D721Med (cell line): ENCODE data around the gene C20orf141.
"Not testable (repeated sequence)": the region's sequence is repeated elsewhere in the genome, so short reads cannot be mapped to it uniquely, and the experiment has no call there.

Source experiments
- DNase-seq: peaks from one replicate; pipeline ENCODE4 v3.0.0; 2011; ENCODE audit warnings: low spot score; ENCODE audit not compliant: insufficient read length
- FAIRE-seq: peaks from 2 replicates; lab custom pipeline; 2011; peaks lifted over from hg19 to GRCh38; lab: Jason Lieb, UNC
- CTCF ChIP-seq: IDR thresholded peaks from 2 replicates; pipeline ENCODE4 v1.5.1; 2012; ENCODE audit warnings: mild to moderate bottlenecking, control low read depth; ENCODE audit not compliant: insufficient read depth; ENCODE audit errors: missing control alignments

C20orf141 gene

GRCh38 chr20:2814587-2815051 lies at the start of gene C20orf141:
Gene C20orf141, plus strand, starts transcription at chr20:2814987. Its CDS starts 198 bp downstream, at chr20:2815185.
- FAIRE-seq (no peak), DNase-seq (no peak)
- no peak for TF ChIP-seq CTCF

DNA sequence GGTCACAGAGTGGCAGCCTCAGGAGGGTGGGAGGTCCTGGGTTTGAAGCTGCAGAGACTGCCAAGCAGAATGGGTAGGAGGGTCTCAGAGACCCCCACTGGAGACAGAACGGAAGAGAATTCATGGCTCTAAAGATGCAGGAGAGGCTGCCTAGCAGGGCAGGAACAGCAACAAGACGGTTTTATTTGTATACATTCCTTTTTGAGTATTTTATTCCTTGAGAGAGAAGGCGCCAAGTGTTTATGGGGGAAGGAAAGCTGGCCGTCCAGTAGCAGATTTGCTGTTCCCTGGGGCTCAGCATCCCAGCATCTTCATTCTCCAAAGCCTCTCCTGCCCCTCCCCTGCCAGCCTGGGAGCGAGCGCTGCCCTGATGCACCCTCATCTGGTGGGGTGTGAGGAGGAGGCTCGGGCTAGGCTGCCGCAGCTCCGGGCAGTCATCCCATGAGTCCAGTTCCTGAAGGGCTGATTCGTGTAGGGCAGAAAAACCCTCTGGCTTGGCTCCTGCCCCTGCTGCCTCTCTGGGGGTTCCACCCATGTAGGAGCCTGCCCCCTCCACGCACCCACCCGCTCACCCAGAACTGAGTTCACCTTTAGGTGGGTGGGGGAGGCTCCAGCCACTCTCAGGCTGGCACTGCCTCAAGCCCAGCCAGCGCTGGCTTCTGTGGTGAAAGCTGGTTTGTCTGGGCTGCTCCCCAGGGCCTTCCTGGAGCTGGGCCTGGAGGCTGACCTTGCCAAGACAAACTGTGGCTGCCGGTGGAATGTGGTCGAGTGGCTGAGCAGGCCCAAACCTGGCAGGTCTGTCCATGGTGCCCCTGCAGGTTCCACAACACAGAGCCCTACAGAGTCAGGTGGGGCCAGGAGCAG lies 46.8 kb upstream of the C20orf141 start:
- no peak for FAIRE-seq
- TF ChIP-seq CTCF, result no peak
- DNase-seq, result no peak

GRCh38 chr20:2768632-2769015 lies 46.2 kb upstream of the C20orf141 start:
- TF ChIP-seq CTCF, result no peak
- DNase-seq (no peak), FAIRE-seq (no peak)

DNA sequence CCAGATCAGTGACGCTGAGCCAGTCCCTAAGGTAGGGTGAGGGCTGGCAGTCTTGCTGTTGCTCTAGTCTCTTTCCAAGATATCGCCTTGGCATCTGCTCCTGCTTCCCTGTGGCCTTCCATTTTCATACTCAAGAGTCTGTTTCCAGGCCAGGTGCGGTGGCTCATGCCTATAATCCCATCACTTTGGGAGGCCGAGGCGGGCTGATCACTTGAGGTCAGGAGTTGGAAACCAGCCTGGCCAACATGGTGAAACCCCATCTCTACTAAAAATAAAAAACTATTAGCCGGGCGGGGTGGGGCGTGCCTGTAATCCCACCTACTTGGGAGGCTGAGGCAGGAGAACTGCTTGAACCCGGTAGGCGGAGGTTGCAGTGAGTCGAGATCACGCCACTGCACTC lies 44.7 kb upstream of the C20orf141 start:
- DNase-seq, FAIRE-seq: not testable (repeated sequence)

- FAIRE-seq (no peak), DNase-seq (no peak)
- no peak for TF ChIP-seq CTCF
Measured at GRCh38 chr20:2771631-2772080, 43.1 kb upstream of the C20orf141 start.

GRCh38 chr20:2773812-2774211 lies 41.0 kb upstream of the C20orf141 start:
- TF ChIP-seq CTCF, result no peak
- no peak for DNase-seq
- FAIRE-seq, result no peak

GRCh38 chr20:2775139-2775538 lies 39.6 kb upstream of the C20orf141 start:
- DNase-seq (no peak), FAIRE-seq (no peak)
- TF ChIP-seq CTCF, result no peak
